Dermis blood vessel endothelial cell (primary cell): Measurements from ENCODE around the gene P2RX3. TPM values are rescaled to one million over a fixed set of nuclear protein-coding genes. Genes with fewer than 3 reads are reported as not detected.

Source experiments
- DNase-seq: peaks from one replicate; pipeline ENCODE4 v3.0.0; 2010
- total RNA-seq: library from RNA; depleted of rRNA; stranded (reverse); fragments of >200 nt; gene quantifications from 2 replicates; pipeline ENCODE4 v1.2.3, GENCODE V29; 2014

P2RX3 gene
- total RNA-seq, 1 donor from 2014 or later = not detected

- DNase-seq = no peak
Observed at GRCh38 chr11:57376095-57377090, 38.2 kb downstream of the P2RX3 start.

- no peak for DNase-seq
Observed at GRCh38 chr11:57377107-57377506, 39.0 kb downstream of the P2RX3 start.

- DNase-seq = no peak
Observed at GRCh38 chr11:57378186-57378585, 40.0 kb downstream of the P2RX3 start.

GRCh38 chr11:57379732-57380131, 41.6 kb downstream of the P2RX3 start:
- DNase-seq = peak; percentile 60

- DNase-seq = no peak
Observed at GRCh38 chr11:57380975-57381374, 42.8 kb downstream of the P2RX3 start, which contains the start of gene PRG3. Gene PRG3 (minus strand): TSS chr11:57381150. CDS start chr11:57380708, 442 bp downstream.

GRCh38 chr11:57386178-57386940, 48.2 kb downstream of the P2RX3 start:
- DNase-seq = no peak

GRCh38 chr11:57387289-57388030, 49.3 kb downstream of the P2RX3 start:
- DNase-seq = peak; percentile 63

- no peak for DNase-seq
Observed at GRCh38 chr11:57390535-57390934, 52.4 kb downstream of the P2RX3 start, which contains the start of gene PRG2. Gene PRG2 (minus strand): TSS chr11:57390650. CDS start chr11:57389944, 706 bp downstream.

GRCh38 chr11:57391111-57391510, 53.0 kb downstream of the P2RX3 start:
- no peak for DNase-seq

- no peak for DNase-seq
Observed at GRCh38 chr11:57391539-57391938, 53.4 kb downstream of the P2RX3 start.

GRCh38 chr11:57392066-57392762, 54.1 kb downstream of the P2RX3 start:
- DNase-seq = no peak

GRCh38 chr11:57392763-57393105, 54.6 kb downstream of the P2RX3 start:
- no peak for DNase-seq

- DNase-seq = no peak
Observed at GRCh38 chr11:57394203-57394965, 56.2 kb downstream of the P2RX3 start.

GRCh38 chr11:57395905-57396623, 57.9 kb downstream of the P2RX3 start:
- no peak for DNase-seq

GRCh38 chr11:57396744-57397143, 58.6 kb downstream of the P2RX3 start:
- DNase-seq = no peak

- DNase-seq = no peak
Observed at GRCh38 chr11:57397394-57397990, 59.3 kb downstream of the P2RX3 start.

- DNase-seq = peak; percentile 65
Observed at GRCh38 chr11:57399221-57399620, 61.1 kb downstream of the P2RX3 start.

GRCh38 chr11:57399972-57400578, 61.9 kb downstream of the P2RX3 start:
- no peak for DNase-seq

GRCh38 chr11:57402188-57403002, 64.2 kb downstream of the P2RX3 start:
- DNase-seq = peak; percentile 28
